ENCODE data around the gene RGSL1. TPM values are rescaled to one million over a fixed set of nuclear protein-coding genes. Genes with fewer than 3 reads are reported as not detected.

The RGSL1 gene
- total RNA-seq = not detected in 2 replicates
- not detected in 2 replicates for polyA plus RNA-seq

DNA sequence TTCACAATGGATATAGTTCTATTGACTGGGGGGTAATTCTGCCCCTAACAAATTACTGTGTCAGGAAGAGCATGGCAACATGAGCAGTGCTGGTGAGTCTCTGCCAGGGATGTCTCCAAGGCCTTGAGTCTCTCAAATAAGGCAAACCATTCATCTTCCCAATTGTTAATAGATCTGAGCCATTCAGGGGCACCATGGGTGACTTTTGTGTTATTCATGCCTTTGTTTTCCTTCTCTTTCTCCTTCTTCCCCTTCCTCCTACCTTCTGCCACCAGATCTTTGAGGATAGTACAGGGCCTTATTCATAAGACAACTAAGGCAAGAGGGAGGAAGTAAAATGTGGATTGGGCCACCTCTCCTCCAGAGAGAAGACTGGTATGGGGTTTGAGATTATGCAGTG lies at the start of gene RGSL1:
RGSL1 (plus strand) TSS at position 60 of the 400 bp plus-strand sequence; CDS start at position 80, 20 bp downstream.
- H3K27me3 ChIP-seq = no peaks in the 10 kb centered on the region
- TF ChIP-seq EZH2phosphoT487 (IDR thresholded peaks at IDR 0.05; ENCODE audit: low read depth, severe bottlenecking, unreplicated experiment) (no peak), EZH2 (IDR thresholded peaks at IDR 0.05; ENCODE audit: borderline replicate concordance) (no peak), CTCF (IDR thresholded peaks at IDR 0.05; ENCODE audit: poor library complexity) (no peak)
- no peaks in the 10 kb centered on the region for H3K9me3 ChIP-seq (ENCODE audit: low read depth)
- no peak within 1 kb of the TSS for H3K4me3 ChIP-seq
- H2AFZ ChIP-seq = no peak within 1 kb of the TSS
- DNase-seq (ENCODE audit: low spot score) = no peak
- no peaks in the 10 kb centered on the region for H3K79me2 ChIP-seq
- H3K9me2 ChIP-seq (replicated peaks; ENCODE audit: insufficient read depth) = no peaks in the 10 kb centered on the region
- no peak within 1 kb of the TSS for H3K27ac ChIP-seq
- H3K4me2 ChIP-seq = no peak within 1 kb of the TSS
- no peaks in the 10 kb centered on the region for H4K20me1 ChIP-seq (ENCODE audit: insufficient read depth, poor library complexity, severe bottlenecking)
- H3K4me1 ChIP-seq (ENCODE audit: insufficient read depth) = no peaks in the 10 kb centered on the region
- H3K36me3 ChIP-seq (replicated peaks; ENCODE audit: insufficient read depth, low read depth) = no peaks in the 10 kb centered on the region

- H3K9me2 ChIP-seq (replicated peaks; ENCODE audit: insufficient read depth) = no peaks in the 10 kb centered on the region
- H3K4me1 ChIP-seq (ENCODE audit: insufficient read depth) = peaks cover 10% of the 10 kb centered on the region
- TF ChIP-seq EZH2phosphoT487 (IDR thresholded peaks at IDR 0.05; ENCODE audit: low read depth, severe bottlenecking, unreplicated experiment) = no peak
- TF ChIP-seq EZH2 (IDR thresholded peaks at IDR 0.05; ENCODE audit: borderline replicate concordance) = no peak
- TF ChIP-seq CTCF (IDR thresholded peaks at IDR 0.05; ENCODE audit: poor library complexity) = no peak
- no peaks in the 10 kb centered on the region for H3K79me2 ChIP-seq
- no peak for DNase-seq (ENCODE audit: low spot score)
- H3K36me3 ChIP-seq (replicated peaks; ENCODE audit: insufficient read depth, low read depth) = no peaks in the 10 kb centered on the region
- H4K20me1 ChIP-seq (ENCODE audit: insufficient read depth, poor library complexity, severe bottlenecking) = no peaks in the 10 kb centered on the region
- no peaks in the 10 kb centered on the region for H3K27me3 ChIP-seq
- H3K4me3 ChIP-seq = no peak within 1 kb of the TSS
- no peaks in the 10 kb centered on the region for H3K9me3 ChIP-seq (ENCODE audit: low read depth)
- no peak within 1 kb of the TSS for H2AFZ ChIP-seq
- H3K4me2 ChIP-seq = no peak within 1 kb of the TSS
- 95% methylated on average over 4 of the region's 4 CpGs for WGBS (ENCODE audit: low lambda C conversion rate, missing lambda C conversion rate)
- H3K27ac ChIP-seq = no peak within 1 kb of the TSS
Measured at GRCh38 chr1:182400567-182400966, 49.4 kb upstream of the RGSL1 start, which contains the start of gene TEDDM1. TSS of gene TEDDM1 (minus strand) at chr1:182400667. CDS start at chr1:182400485, 182 bp downstream.

- 92% methylated on average over 1 of the region's 1 CpG for WGBS (ENCODE audit: low lambda C conversion rate, missing lambda C conversion rate)
Measured at GRCh38 chr1:182404781-182405180, 45.2 kb upstream of the RGSL1 start.

More at GRCh38 chr1:182404781-182405180, 45.2 kb upstream of the RGSL1 start:
- Histone ChIP-seq H2AFZ (no peak overlapping the region), H3K4me1 (ENCODE audit: insufficient read depth) (peaks cover 5% of the 10 kb centered on the region), H3K36me3 (replicated peaks; ENCODE audit: insufficient read depth, low read depth) (no peaks in the 10 kb centered on the region), H3K4me3 (no peak overlapping the region), H3K27me3 (no peaks in the 10 kb centered on the region), H3K9me2 (replicated peaks; ENCODE audit: insufficient read depth) (no peaks in the 10 kb centered on the region), H4K20me1 (ENCODE audit: insufficient read depth, poor library complexity, severe bottlenecking) (no peaks in the 10 kb centered on the region), H3K4me2 (no peak overlapping the region), H3K27ac (no peak overlapping the region), H3K9me3 (ENCODE audit: low read depth) (no peaks in the 10 kb centered on the region), H3K79me2 (no peaks in the 10 kb centered on the region)
- DNase-seq (ENCODE audit: low spot score) = no peak
- TF ChIP-seq CTCF (IDR thresholded peaks at IDR 0.05; ENCODE audit: poor library complexity) = no peak
- TF ChIP-seq EZH2phosphoT487 (IDR thresholded peaks at IDR 0.05; ENCODE audit: low read depth, severe bottlenecking, unreplicated experiment) = no peak
- TF ChIP-seq EZH2 (IDR thresholded peaks at IDR 0.05; ENCODE audit: borderline replicate concordance) = no peak
